Inflammatory macrophage treated with lipopolysaccharide for 4 hours (primary cell): ENCODE measurements around the gene RIC1.
"Not testable (repeated sequence)": the region's sequence is repeated elsewhere in the genome, so short reads cannot be mapped to it uniquely, and the experiment has no call there.

ENCODE experiments used
- DNase-seq: peaks from one replicate; pipeline ENCODE4 v3.0.0-alpha.2; 2020

Gene RIC1

DNA sequence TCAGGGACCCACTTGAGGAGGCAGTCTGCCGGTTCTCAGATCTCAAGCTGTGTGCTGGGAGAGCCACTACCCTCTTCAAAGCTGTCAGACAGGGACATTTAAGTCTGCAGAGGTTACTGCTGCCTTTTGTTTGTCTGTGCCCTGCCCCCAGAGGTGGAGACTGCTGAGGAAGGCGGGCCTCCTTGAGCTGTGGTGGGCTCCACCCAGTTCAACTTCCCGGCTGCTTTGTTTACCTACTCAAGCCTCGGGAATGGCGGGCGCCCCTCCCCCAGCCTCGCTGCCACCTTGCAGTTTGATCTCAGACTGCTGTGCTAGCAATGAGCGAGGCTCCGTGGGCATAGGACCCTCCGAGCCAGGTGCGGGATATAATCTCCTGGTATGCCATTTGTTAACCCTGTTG is 54.7 kb downstream of the RIC1 start:
- DNase-seq, result not testable (repeated sequence)

DNA sequence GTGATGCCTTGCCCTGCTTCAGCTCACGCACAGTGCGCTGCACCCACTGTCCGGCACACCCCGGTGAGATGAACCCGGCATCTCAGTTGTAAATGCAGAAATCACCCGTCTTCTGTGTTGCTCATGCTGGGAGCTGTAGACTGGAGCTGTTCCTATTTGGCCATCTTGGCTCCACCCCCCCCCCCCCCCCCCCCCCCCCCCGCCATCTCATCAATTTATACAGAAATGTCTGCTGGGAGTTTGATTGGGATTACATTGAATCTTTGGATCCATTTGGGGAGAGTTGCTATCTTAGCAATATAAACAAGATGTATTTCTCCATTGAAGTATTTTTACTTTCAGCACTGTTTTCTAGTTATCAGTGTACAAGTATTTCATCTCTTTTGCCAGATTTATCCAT is 55.2 kb downstream of the RIC1 start:
- DNase-seq, result no peak

DNA sequence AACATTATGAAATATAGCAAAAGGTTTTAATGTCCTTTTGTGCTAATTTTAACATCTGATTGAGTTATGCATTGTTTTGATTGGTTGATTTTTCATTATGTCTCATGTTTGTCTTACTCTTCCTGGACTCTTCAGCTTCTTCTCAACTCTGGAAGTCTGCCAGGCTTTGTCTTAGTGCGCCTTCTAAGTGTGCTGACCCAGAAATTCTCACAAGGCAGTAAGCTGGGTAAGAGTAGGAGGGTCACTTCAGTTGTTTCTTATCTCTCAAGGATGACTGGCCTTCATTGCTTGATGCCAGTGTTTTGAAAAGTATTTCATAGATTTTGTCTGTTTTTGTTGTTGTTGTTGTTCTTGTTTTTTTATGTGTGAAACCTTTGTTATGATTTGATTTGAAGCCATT is 59.2 kb downstream of the RIC1 start:
- no peak for DNase-seq

DNA sequence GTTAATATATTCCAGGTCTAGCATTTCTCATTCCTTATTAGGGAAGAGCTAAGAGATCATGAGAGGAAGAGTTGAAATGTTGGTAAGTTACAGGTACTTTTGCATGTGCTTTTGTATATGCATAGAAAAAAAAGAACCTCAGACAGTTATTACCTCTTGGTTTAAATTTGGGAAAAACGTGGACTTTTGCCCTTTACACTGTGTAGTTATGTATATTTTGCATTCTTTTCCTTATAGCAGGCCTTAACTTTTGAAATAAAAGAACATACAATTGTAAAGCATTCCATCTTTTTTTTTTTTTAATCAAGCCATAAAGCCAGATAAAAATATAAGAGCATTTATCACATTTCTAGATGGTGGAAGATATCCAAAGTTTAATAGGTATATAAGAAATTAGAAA is 61.4 kb downstream of the RIC1 start:
- DNase-seq, result no peak

DNA sequence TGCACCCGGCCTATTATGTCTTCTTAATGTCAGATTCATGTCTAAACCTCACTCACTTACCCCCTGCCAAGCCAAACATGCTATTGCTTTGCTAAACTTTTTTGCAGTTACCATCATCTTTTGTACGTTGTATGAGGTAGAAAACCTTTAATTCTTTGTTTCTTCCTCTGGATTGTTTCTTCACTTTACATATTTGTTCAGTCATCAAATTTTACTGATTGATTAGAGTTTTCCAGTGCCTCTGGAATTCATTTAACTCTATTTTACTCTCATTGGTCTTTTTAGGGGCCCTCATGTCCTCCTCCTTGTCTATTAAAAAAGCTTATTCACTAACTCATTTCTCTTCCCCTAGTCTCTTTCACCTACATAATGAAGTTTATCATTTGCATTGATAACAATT is 67.0 kb downstream of the RIC1 start:
- DNase-seq, result no peak

DNA sequence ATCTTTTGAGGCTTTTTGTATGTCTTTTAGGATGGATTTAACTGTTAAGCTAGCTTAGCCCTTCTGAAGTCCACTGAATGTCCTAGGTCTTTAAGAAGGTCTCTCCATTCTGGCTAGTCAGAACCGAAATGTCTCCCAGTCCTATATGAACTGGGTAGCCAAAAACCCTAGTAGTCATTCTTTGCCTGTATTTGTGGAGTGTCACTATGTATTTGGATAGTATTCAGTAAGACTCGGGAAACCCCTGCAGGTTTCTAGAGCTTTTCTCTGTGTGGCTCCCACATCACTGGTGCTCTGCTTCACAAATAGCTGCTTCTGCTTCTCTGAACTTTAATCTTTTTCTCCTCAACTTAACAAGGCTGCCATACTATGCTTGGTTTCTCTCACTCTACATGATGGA is 68.0 kb downstream of the RIC1 start:
- DNase-seq, result no peak

DNA sequence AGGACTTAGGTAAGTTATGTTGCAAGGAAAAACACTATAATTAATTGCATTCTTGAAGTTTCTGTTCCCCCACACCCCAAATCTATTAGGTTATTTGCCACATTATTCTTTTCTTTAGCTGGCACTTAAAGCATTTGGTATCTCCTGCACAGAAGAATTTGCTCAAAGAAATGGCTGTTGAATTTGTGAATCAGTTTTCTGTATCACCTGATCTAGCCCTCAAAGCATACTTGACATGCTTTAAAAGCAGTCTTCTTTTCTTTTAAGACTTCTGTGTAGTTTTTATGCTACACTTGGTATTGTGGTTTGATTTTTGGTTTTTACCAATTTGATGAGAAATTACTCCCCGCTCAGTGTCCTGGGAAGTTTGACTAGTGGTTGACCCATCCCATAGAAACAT is 69.1 kb downstream of the RIC1 start:
- no peak for DNase-seq

DNA sequence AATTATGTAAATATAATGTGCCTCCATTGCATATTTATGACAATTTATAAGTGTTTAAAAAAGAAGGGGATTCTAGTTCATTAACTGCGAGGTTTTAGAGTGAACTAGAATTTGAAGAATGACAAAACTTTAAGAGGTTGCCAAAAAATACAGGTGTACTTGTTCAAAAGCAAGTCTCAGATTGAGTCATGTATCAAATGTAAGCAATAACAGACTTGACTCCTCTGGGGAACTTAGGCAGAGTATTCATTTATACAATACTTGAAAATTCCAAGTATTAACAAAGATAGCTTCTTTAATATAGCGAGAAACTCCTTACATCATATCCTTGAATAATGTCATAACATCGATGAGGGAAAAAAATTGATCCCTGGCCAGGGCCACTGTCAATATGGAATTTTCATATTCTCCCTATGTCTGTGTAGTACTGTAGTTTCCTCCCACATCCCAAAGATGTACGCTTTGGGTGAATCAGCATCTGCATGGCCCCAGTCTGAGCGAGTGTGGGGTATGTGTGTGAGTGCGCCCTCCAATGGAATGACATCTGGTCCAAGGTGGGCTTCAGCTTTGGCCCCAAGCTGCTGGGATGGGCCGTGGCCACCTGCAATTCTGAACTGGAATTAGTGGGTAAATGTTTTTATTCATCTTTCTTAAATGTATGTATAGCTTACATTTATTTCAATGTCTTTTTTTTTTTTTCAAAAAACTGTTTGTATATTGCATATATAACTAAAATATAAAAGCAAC is 70.1 kb downstream of the RIC1 start:
- no peak for DNase-seq

DNA sequence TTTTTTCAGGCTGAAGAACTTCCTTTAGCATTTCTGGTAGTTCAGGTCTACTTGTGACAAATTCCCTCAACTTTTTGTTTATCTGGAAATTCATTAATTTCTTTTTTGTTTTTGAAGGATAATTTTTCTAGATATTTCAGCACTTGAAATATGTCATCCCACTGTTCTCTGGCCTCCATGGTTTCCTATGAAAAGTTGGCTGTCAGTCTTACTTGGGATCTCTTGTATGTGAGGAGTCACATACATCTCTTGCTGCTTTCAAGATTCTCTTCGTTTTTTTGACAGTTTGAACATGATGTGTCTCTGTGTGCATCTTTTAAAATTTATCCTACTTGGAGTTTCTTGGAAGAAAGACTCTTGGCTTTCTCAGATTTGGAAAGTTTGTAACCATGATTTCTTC is 79.5 kb downstream of the RIC1 start:
- no peak for DNase-seq

DNA sequence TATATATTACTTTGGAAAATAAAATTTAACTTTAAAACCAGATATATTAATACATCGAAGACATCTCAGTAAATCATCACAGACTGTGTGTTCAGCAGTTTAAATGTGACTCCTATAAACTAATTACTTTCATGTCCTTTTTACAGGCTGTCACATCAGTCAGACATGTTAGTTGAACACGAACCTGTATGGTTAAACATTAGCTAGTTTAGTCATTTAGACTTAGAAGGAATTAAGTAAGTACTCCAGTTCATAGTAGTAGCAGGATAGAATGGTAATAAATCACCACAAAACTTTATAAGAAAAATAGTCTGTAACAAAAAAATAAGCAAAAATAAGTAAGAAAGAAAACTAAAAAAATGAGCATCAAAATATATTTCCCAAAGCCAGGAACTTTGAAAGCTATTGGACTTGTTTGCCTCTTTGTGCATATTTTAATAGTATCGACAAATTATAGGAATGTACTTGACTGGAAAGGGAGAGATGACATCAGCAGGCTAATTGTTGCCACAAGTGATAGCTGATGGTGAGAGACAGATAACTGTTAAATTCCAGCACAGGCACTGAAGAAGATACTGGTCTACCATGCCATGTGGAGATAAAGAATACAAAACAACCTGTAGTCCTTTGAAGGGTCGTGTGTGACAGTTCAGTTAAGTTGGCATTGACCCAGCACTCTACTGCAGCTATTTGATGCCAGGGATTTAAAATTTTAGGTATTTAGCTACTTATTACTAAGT is 83.9 kb downstream of the RIC1 start:
- no peak for DNase-seq

DNA sequence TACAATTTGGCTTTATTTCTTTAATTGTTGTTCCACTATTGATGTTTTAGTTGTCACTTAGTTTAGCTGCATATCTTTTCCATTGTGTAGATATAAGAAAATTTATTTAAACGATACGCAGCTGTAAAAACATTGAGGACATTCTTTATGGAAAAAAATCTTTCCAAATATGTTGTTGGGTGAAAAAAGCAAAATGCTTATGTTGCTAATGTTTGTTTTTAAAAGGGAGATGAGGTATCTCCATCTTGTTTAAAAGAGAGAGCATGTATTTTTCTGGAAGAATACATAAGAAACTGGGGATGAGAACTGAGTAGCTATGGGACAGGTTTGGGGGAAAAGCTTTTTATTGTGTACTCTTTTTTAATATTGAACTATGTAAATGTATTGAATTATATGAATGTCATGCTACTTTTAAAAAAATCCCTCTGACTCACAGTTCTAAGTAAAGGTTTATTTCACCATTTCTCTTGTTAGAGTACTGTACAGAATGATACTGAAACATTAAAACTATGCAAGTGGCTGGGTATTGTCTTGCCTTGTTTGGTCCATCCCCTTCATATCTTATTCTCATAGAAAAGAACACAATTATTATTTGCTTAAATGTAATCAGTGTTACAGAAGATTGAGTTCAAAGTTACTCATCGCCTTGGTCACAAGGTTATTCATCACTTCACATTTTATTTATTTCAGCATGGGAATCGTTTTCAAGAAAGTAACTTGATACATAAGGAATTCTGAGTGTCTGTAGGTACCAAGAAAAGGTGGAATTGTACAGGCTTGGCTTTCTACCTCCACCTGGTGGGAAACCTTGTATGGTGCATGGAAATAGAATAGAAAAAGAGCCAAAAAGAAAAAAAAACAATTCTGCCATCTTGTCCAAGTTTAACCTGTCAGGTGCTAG is 85.8 kb downstream of the RIC1 start:
- DNase-seq, result peak; percentile 18

DNA sequence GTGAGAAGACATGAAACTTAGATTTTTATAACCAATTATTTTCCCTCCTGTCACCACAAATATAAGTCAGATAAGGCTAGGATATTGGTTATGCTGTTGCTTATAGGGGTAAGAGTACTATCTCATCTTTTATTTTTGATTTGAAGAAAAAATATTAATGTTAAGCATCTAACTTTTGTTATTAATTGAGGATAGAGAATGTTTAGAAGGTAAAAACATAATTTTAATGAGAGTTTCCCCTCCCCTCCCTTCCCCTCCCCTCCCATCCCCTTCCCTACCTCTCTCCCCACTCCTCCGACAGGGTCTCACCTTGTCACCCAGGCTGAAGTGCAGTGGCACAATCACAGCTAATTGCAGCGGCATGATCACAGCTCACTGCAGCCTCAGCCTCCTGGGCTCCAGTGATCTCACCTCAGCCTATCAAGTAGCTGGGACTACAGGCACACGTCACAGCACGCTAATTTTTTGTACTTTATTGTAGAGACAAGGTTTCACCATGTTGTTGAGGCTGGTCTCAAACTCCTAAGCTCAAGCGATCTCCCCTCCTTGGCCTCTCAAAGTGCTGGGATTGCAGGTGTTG is 86.7 kb downstream of the RIC1 start:
- DNase-seq, result no peak

DNA sequence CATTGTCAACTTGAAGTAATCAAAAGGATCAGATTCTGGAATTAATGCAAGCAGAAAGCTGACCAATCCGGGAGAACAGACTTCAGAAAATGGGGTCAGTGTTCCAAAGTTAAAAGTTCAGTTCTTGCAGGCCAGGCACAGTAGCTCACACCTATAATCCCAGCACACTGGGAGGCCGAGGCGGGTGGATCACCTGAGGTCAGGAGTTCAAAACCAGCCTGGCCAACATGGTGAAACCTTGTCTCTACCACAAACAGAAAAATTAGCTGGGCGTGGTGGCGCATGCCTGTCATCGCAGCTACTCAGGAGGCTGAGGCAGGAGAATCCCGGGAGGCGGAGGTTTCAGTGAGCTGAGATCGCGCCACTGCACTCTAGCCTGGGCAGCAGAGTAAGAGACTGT is 88.5 kb downstream of the RIC1 start:
- DNase-seq, result not testable (repeated sequence)

DNA sequence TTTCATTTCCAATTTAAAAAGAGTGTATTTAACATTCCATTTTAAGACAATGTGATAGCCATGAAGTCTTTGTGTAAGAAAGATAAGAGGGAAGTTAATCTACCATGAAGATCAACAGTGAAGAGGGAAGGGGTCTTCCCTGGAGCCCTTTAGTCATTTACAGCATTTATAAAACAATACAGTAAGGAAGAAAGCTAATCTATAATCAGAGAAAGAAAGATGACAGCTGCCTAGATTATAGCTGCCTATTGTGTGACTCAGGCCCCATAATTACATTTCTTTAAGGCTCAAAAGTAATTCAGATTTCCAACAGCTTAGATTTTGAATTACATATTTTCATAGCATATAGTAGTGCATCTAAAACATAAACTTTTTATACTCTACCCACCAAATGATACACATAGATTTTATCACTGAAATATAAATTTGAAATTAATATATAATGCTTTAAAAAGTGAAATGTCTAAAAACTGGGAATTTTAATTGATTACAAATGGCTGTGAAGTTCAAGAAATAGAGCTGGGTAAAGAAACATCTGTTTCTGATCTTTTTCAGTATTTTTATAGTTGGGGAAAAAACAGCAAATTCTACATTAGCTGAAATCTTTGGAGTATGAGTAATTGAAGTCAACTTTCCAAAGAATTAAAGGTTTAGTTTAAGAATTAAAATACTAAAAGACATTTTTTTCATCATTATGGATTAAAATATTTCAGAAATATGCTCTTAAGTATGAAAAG is 89.6 kb downstream of the RIC1 start:
- DNase-seq, result no peak

DNA sequence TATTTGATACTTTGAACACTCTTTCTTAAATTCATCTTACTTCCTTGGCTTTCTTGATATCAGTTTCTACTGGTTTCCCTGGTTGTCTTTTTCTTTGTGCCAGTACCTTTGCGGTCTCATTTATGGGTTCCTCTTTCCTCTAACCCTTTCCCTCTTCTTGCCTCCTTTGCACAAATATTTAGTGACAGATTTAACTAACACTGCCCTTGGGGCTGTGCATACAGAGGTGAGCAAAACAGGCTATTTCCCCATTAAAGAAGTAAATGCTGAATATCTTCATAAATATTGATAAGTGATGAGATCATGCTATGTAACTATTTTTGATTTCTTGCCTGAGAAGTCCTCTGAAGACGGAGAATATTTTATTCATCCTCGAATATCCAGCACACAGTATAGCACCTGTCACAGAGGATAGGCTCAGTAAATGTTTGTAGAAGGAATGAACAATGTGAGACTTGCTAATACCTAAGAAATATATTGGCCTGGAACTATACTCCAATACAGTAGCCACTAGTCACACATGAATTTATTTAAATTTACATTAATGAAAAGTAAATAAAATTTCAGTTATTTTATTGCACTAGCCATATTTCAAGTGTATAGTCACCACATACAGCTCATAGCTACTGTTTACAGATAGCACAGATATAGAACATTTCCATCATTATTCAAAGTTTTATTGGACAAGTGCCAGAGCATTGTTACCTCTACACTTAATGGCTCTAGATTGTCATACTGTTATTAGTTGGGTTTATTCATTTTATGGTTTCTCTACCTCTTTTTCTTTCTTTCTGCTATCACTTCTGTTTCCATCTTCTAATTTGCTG is 90.4 kb downstream of the RIC1 start:
- DNase-seq, result no peak

DNA sequence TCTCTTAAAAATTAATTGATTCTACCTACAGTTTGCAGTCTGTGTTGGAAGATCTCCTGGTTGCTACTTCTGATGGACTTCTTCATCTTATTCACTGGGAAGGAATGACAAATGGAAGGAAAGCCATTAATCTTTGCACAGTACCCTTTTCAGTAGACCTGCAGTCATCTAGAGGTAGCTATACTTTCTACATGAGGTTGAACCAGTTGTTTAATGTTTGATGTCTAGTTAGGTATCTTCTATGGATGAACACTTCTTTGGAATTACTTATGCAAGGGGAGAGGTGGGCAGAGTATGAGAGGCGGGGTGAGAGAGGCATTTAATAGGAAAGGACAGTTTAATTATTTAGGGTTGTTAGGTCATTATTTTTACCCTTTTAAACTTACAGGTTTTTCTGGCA is 91.2 kb downstream of the RIC1 start:
- no peak for DNase-seq

DNA sequence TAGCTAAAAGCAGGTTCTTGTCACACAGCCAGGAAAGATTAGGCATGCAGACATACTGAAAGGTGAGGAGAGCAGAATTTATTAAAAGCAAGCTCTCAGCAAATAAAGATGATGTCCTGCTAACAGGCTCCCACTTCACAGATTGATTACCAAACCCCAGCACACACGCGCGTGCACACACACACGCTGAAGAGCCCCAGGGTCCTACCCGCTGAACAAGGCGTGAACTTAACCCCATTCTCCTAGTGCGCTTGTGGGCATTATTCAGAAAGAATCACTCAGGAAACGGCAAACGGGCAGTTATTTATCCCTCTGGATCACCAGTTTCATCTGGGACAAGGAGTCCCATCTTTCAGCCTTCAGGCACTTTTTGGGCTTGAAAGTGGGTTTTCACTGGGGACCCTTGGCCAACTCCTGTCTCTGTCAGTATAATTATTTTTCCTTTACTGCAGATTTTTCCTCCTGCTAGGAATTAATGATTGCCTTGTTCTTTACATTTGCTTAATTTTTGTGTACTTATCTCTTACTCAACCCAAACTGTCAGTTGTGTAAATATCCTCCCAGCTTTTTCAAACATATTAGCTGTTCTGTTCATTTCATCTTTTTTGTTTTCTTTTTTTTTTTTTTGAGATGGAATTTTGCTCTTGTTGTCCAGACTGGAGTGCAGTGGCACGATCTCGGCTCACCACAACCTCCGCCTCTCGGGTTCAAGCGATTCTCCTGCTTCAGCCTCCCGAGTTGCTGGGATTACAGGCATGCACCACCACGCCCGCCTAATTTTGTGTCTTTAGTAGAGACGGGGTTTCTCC is 92.6 kb downstream of the RIC1 start:
- DNase-seq, result no peak

DNA sequence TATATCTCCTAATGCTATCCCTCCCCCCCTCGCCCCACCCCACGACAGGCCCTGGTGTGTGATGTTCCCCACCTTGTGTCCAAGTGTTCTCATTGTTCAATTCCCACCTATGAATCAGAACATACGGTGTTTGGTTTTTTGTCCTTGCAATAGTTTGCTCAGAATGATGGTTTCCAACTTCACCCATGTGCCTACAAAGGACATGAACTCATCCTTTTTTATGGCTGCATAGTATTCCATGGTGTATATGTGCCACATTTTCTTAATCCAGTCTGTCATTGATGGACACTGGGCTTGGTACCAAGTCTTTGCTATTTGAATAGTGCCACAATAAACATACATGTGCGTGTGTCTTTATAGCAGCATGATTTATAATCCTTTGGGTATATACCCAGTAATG is 93.8 kb downstream of the RIC1 start:
- not testable (repeated sequence) for DNase-seq

DNA sequence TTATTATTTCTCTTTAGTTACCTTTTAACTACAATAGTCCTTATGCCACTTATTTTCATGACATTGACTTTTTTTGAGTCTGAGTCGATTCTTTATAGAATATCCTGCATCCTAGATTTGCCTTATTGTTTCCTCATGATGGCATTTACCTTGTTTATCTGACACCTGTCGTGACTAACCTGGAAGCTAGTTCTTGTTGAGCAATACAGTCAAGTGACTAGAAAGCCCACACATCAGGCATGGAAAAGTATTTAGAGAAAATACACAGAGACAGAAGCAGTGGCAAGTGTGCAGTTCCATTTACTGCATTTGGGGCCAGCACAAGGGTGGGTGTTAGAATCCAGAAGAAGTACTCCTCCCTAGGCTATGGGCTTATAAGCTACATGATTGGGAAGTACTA is 106.2 kb downstream of the RIC1 start:
- DNase-seq, result no peak

DNA sequence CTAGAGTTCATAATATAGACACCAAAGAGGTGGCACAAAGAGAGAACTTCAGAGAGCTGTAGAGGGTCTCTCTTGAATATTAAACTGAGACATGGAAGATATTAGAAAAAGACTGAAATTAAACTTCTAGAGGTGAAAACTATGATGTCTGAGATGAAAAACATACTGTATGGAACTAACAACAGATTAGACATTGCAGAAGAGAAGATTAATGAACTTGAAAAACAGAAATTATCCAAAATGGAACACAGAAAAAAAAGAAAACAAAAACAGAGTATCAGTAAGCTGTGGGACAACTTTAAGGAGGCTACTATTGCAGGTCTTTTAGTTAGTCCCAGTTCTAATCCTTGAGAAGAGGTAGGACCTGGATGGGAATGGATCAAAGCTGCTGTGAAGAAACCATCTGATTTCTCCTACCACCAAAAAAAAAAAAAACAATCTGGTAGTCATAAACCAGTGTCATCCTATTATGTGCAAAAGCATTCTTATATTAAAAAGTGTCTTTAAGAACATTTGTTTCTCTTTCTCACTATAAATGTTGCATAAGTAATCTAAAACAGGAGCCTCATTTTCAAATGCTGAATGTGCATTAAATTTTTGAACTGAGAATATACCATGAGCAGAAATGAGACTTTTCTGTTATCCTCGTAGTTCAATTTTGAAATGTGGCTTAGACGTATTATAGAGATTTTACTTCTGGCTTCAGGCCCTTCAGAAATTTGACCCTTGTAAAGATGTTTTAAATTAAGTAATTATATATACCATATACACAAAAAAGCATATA is 107.8 kb downstream of the RIC1 start:
- DNase-seq, result no peak
